Coronary artery (tissue), 2 donors: ENCODE data around the gene HOPX.
"Not testable (repeated sequence)": the region's sequence is repeated elsewhere in the genome, so short reads cannot be mapped to it uniquely, and the experiment has no call there.

ENCODE experiments used
- DNase-seq: peaks from one replicate; pipeline ENCODE4 v3.0.0-alpha.2; 2017; ENCODE audit warnings: low spot score
- H3K27ac ChIP-seq, 2 donors: fragments of 200-600 bp; sonication (generic); one replicate each; pipeline ENCODE4 v1.5.1; 2016 to 2019
- H3K4me3 ChIP-seq: fragments of 200-600 bp; sonication (generic); 2 replicates; pipeline ENCODE4 v1.5.1; 2016; ENCODE audit warnings: mild to moderate bottlenecking, moderate library complexity
- TF ChIP-seq, protein P1 (sequence below): fragments of 200-600 bp; sonication (generic); IDR thresholded peaks from one replicate; pipeline ENCODE4 v1.5.1; 2019; ENCODE audit warnings: antibody characterized with exemption

HOPX gene

DNA sequence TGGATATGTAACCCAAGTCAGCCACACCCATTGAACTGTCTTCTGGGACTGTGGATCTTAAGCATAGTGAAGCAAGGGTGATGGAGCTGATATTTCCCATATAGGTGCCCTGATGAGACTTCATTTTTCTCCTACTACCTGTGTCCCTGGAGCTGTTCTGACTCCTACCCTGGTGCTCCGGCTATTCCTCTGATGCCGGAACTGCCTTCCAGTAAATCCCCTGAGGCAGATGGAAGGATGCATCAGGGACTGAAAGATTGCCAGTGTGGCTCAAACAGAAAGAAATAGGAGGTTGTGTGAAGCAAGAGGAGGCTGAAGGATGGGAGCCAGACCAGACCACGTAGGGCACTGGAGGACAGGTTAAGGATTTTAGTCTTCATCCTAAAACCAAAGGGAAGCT is 74.7 kb downstream of the HOPX start:
- Histone ChIP-seq H3K27ac (no peak overlapping the region), H3K4me3 (no peak overlapping the region)
- TF ChIP-seq, protein P1, sequence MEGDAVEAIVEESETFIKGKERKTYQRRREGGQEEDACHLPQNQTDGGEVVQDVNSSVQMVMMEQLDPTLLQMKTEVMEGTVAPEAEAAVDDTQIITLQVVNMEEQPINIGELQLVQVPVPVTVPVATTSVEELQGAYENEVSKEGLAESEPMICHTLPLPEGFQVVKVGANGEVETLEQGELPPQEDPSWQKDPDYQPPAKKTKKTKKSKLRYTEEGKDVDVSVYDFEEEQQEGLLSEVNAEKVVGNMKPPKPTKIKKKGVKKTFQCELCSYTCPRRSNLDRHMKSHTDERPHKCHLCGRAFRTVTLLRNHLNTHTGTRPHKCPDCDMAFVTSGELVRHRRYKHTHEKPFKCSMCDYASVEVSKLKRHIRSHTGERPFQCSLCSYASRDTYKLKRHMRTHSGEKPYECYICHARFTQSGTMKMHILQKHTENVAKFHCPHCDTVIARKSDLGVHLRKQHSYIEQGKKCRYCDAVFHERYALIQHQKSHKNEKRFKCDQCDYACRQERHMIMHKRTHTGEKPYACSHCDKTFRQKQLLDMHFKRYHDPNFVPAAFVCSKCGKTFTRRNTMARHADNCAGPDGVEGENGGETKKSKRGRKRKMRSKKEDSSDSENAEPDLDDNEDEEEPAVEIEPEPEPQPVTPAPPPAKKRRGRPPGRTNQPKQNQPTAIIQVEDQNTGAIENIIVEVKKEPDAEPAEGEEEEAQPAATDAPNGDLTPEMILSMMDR = no peak
- no peak for DNase-seq

DNA sequence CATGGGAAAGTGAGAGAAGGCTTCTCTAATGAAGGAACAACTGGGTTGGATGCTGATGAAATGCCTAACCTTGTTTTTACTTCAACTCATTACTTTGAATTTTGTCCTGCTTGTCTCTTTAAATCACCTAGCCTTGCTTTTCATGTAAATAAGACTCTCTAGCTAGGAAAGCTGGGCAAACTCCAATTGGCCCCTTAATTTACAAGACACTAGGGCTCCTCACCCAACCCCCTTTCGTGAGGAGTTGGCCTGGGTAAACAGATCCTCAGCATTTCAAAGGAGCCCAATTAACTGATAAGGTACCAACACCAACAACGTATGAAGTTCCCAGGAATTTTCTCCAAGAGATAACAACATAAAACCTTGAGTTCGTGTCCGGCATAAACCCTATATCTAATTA is 75.6 kb downstream of the HOPX start:
- DNase-seq, H3K27ac ChIP-seq: not testable (repeated sequence)

DNA sequence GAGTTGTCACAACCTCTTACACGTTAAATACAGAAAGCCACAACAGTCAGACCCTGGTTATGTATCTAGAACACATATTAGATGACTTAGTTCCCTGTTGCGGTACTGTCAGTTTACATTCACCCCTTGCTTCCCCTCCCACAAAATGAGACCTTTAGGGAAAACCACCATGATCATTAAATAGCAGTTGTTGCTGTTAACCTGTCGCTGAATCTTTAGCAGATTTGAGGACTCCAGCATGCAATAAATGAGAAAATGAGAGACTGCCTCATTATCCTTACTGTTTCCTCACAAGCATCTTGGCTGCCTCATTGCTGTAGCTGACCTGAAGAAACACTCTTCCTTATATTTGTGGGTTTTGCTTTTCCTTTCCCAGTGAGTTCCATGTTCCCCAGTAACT is 77.8 kb downstream of the HOPX start:
- H3K27ac ChIP-seq = no peak overlapping the region
- no peak for DNase-seq
- TF ChIP-seq, protein P1 = no peak
- H3K4me3 ChIP-seq = no peak overlapping the region

More for the DNA sequence above, 75.6 kb downstream of the HOPX start:
- not testable (repeated sequence) for H3K4me3 ChIP-seq
